Head of caudate nucleus (tissue), 42 donors: ENCODE results near the gene PSMD5.

ENCODE experiments used
- DNase-seq, 42 donors: peaks; one replicate each; pipeline versions ENCODE4 v3.0.0 to v3.0.0-alpha.2; 2020 to 2021; ENCODE audit warnings: mixed read lengths in 7 of 42
- intact Hi-C: fragments of 100-400 bp; cut with DNase I; formaldehyde crosslinking; loops from one replicate; pipeline ENCODE4 v1.15.0; 2022

PSMD5 gene

GRCh38 chr9:120777229-120777628, 65.5 kb downstream of the PSMD5 start:
- intact Hi-C loops, result no loop called here
- DNase-seq, result no peak

GRCh38 chr9:120776788-120777187, 65.9 kb downstream of the PSMD5 start:
- intact Hi-C loops, result no loop called here
- DNase-seq, result no peak

GRCh38 chr9:120775859-120776258, 66.9 kb downstream of the PSMD5 start:
- intact Hi-C loops, result no loop called here
- no peak for DNase-seq

- DNase-seq, result no peak
- intact Hi-C loops, result no loop called here
Observed at GRCh38 chr9:120774719-120775118, 68.0 kb downstream of the PSMD5 start.

DNA sequence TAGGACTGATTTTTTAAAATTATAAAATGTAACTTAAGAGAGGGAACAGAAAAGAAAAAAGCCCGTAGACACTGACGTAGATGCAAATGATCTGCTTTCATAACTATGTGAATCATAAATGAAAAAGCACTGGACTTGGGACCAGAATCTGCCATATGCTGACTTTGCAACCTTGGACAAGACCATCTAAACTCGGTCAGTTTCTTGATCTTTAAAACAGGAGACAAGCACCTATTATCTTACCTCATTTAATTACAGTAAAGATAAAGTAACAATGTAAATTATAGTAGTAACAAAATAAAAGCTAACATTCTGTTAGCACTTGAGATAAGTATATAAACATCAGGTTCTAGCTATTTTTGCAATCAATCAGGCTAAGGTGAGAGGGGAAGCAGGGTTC, 69.5 kb downstream of the PSMD5 start:
- DNase-seq, result no peak
- intact Hi-C loops, result no loop called here

- intact Hi-C loops, result no loop called here
- no peak for DNase-seq
Observed at GRCh38 chr9:120770931-120771330, 71.8 kb downstream of the PSMD5 start.

DNA sequence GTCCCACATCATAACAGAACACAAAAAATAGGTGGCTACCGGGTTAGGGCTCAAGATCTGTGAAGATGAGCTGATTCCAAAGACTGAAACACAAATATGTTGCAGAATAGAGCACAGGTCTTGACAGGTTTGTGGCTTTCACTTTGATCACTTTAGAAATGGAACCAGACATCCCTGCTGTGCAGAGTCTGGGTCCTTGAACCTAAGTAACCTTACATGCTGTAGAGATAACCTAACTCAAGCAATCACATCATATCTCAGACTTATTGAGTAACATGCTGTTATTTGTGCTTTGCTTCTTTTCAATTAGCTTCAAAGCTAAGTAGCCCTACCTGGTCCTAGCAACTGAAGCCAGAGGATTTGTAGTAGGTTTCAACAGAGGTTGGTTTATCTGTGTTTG, 73.8 kb downstream of the PSMD5 start:
- no peak for DNase-seq
- intact Hi-C loops, result no loop called here

- no peak for DNase-seq
- intact Hi-C loops, result no loop called here
Observed at GRCh38 chr9:120768247-120768646, 74.5 kb downstream of the PSMD5 start.

DNA sequence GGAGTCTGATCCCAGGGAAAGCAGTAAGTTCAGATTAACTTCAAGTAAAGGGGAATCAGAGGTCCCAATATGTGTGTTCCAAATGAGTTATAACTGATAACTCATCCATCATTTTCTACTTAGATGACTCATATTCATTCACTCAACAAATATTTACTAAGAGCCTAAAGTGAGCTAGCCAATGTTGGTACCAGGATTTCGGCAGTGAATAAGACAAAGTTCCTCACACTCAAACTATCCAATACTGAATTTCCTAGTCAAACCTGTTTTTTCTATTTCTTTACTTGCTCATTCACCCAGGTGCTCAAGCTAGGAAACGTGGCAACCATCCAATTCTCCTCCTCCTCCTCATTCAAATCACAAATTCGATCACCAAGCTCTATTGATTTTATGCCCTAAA, 75.3 kb downstream of the PSMD5 start:
- DNase-seq, result peak in 4 of 42 donors; percentile 9 to 44 (median 28)
- intact Hi-C loops, result no loop called here
